AG09309 (cell line): ENCODE data around the gene POLN.

Experiments used
- DNase-seq: peaks from one replicate; pipeline ENCODE4 v3.0.0-alpha.2; 2010; ENCODE audit warnings: low read depth
- H3K4me3 ChIP-seq: 2 replicates; pipeline ENCODE4 v1.5.1; 2011; ENCODE audit warnings: mild to moderate bottlenecking, low read depth, low read length, moderate library complexity; ENCODE audit not compliant: control insufficient read depth
- CTCF ChIP-seq: IDR thresholded peaks from 2 replicates; pipeline ENCODE4 v1.5.1; 2011; ENCODE audit warnings: mild to moderate bottlenecking, low read depth, low read length, inconsistent platforms; ENCODE audit not compliant: insufficient read depth, control insufficient read depth; ENCODE audit errors: missing control alignments

Gene POLN

GRCh38 chr4:2262145-2262943, 20.4 kb upstream of the POLN start:
- no peak for TF ChIP-seq CTCF
- peak overlapping the region; percentile 50 for H3K4me3 ChIP-seq
- DNase-seq: peak; percentile 98

- no peak for TF ChIP-seq CTCF
- H3K4me3 ChIP-seq: peak within 1 kb of the TSS; percentile 96
- no peak for DNase-seq
Observed at GRCh38 chr4:2261853-2262144, 19.9 kb upstream of the POLN start, which contains the start of gene MXD4. MXD4 (minus strand) TSS chr4:2262109; CDS start chr4:2261980, 129 bp downstream.

- no peak for TF ChIP-seq CTCF
- no peak for DNase-seq
- peak overlapping the region; percentile 96 for H3K4me3 ChIP-seq
Observed at GRCh38 chr4:2261110-2261852, 19.4 kb upstream of the POLN start.

GRCh38 chr4:2260344-2261109, 18.6 kb upstream of the POLN start:
- no peak for TF ChIP-seq CTCF
- H3K4me3 ChIP-seq: peak overlapping the region; percentile 96
- no peak for DNase-seq

GRCh38 chr4:2259541-2260343, 17.8 kb upstream of the POLN start:
- no peak for DNase-seq
- peak overlapping the region; percentile 96 for H3K4me3 ChIP-seq
- TF ChIP-seq CTCF: no peak

- no peak for DNase-seq
- H3K4me3 ChIP-seq: no peak overlapping the region
- TF ChIP-seq CTCF: no peak
Observed at GRCh38 chr4:2259036-2259540, 17.2 kb upstream of the POLN start.
